BLaER1 (cell line): ENCODE results near the gene LONP2.
A peak's percentile ranks its signal among the peaks of the same experiment; 100 is the strongest.

Experiments
- H3K27ac ChIP-seq: shearing (Covaris generic); formaldehyde crosslinking; 2 replicates; pipeline ENCODE4 v1.8.1; 2022
- H3K27me3 ChIP-seq: shearing (Covaris generic); formaldehyde crosslinking; 2 replicates; pipeline ENCODE4 v1.8.1; 2022
- H3K36me3 ChIP-seq: shearing (Covaris generic); formaldehyde crosslinking; 2 replicates; pipeline ENCODE4 v1.8.1; 2022
- H3K4me1 ChIP-seq: shearing (Covaris generic); formaldehyde crosslinking; 2 replicates; pipeline ENCODE4 v1.8.1; 2022
- H3K4me2 ChIP-seq: shearing (Covaris generic); formaldehyde crosslinking; 2 replicates; pipeline ENCODE4 v1.8.1; 2022
- H3K4me3 ChIP-seq: shearing (Covaris generic); formaldehyde crosslinking; 2 replicates; pipeline ENCODE4 v1.8.1; 2022
- H3K9ac ChIP-seq: shearing (Covaris generic); formaldehyde crosslinking; 2 replicates; pipeline ENCODE4 v1.8.1; 2022
- H3K9me3 ChIP-seq: shearing (Covaris generic); formaldehyde crosslinking; 2 replicates; pipeline ENCODE4 v1.8.1; 2022
- H4K20me1 ChIP-seq: shearing (Covaris generic); formaldehyde crosslinking; 2 replicates; pipeline ENCODE4 v1.8.1; 2022
- Cebpa-rat ChIP-seq: shearing (Covaris generic); IDR thresholded peaks from 2 replicates; pipeline ENCODE4 v1.8.1; 2022

LONP2 gene

GRCh38 chr16:48244080-48244862 lies at the start of gene LONP2:
Gene LONP2 (plus strand): TSS chr16:48244300. CDS start chr16:48244389, 89 bp downstream.
- H3K4me2 ChIP-seq: peak within 1 kb of the TSS; percentile 97
- H3K4me3 ChIP-seq: peak within 1 kb of the TSS; percentile 94
- H3K9ac ChIP-seq: peak within 1 kb of the TSS; percentile 91
- peak within 1 kb of the TSS; percentile 81 for H3K27ac ChIP-seq
- no peaks in the 10 kb centered on the region for H3K27me3 ChIP-seq
- 0 out of 2 replicates have a peak, but pooled peaks cover 6% of the 10 kb centered on the region for H3K36me3 ChIP-seq
- peaks cover 10% of the 10 kb centered on the region for H3K9me3 ChIP-seq
- peaks cover 25% of the 10 kb centered on the region for H3K4me1 ChIP-seq
- no peak for TF ChIP-seq Cebpa-rat
- H4K20me1 ChIP-seq: peaks cover 50% of the 10 kb centered on the region

- Histone ChIP-seq H3K4me2 (no peak overlapping the region; the same call in 1 of the 2 replicates), H3K4me1 (peaks cover 7% of the 10 kb centered on the region), H3K9ac (no peak overlapping the region), H4K20me1 (no peaks in the 10 kb centered on the region), H3K27me3 (no peaks in the 10 kb centered on the region; the same call in 1 of the 2 replicates), H3K36me3 (no peaks in the 10 kb centered on the region), H3K4me3 (no peak overlapping the region), H3K9me3 (peaks cover 10% of the 10 kb centered on the region; the same call in 1 of the 2 replicates), H3K27ac (no peak overlapping the region)
- TF ChIP-seq Cebpa-rat: no peak
These were observed 49.1 kb upstream of the LONP2 start for GRCh38 chr16:48194828-48195556.

GRCh38 chr16:48197294-48197693 lies 46.8 kb upstream of the LONP2 start:
- no peak overlapping the region for H3K9ac ChIP-seq
- no peaks in the 10 kb centered on the region for H3K36me3 ChIP-seq
- no peak for TF ChIP-seq Cebpa-rat
- no peak overlapping the region for H3K27ac ChIP-seq
- no peak overlapping the region for H3K4me2 ChIP-seq
- H3K27me3 ChIP-seq: no peaks in the 10 kb centered on the region; the same call in 1 of the 2 replicates
- H4K20me1 ChIP-seq: no peaks in the 10 kb centered on the region
- H3K9me3 ChIP-seq: peaks cover 10% of the 10 kb centered on the region; the same call in 1 of the 2 replicates
- no peak overlapping the region for H3K4me3 ChIP-seq
- peaks cover 7% of the 10 kb centered on the region for H3K4me1 ChIP-seq

GRCh38 chr16:48201515-48202201 lies 42.4 kb upstream of the LONP2 start:
- H3K9me3 ChIP-seq: peaks cover 10% of the 10 kb centered on the region; the same call in 1 of the 2 replicates
- H3K27me3 ChIP-seq: no peaks in the 10 kb centered on the region; the same call in 1 of the 2 replicates
- H3K4me2 ChIP-seq: no peak overlapping the region
- no peak overlapping the region for H3K4me3 ChIP-seq
- no peak overlapping the region for H3K27ac ChIP-seq
- no peak for TF ChIP-seq Cebpa-rat
- no peaks in the 10 kb centered on the region for H3K4me1 ChIP-seq
- no peaks in the 10 kb centered on the region for H4K20me1 ChIP-seq
- no peaks in the 10 kb centered on the region for H3K36me3 ChIP-seq
- H3K9ac ChIP-seq: no peak overlapping the region

- H3K27ac ChIP-seq: no peak overlapping the region
- H3K27me3 ChIP-seq: no peaks in the 10 kb centered on the region; the same call in 1 of the 2 replicates
- H3K4me3 ChIP-seq: no peak overlapping the region
- no peaks in the 10 kb centered on the region for H3K9me3 ChIP-seq
- no peak overlapping the region for H3K9ac ChIP-seq
- no peaks in the 10 kb centered on the region for H3K4me1 ChIP-seq
- H3K36me3 ChIP-seq: no peaks in the 10 kb centered on the region
- H4K20me1 ChIP-seq: no peaks in the 10 kb centered on the region
- no peak overlapping the region for H3K4me2 ChIP-seq
- no peak for TF ChIP-seq Cebpa-rat
These were observed 39.9 kb upstream of the LONP2 start for GRCh38 chr16:48203974-48204824.

- H3K4me2 ChIP-seq: no peak overlapping the region
These were observed 39.3 kb upstream of the LONP2 start for GRCh38 chr16:48204825-48205151.

GRCh38 chr16:48206594-48207242 lies 37.4 kb upstream of the LONP2 start:
- no peak for TF ChIP-seq Cebpa-rat

More at GRCh38 chr16:48204825-48205151, 39.3 kb upstream of the LONP2 start:
- no peaks in the 10 kb centered on the region for H3K4me1 ChIP-seq
- no peak overlapping the region for H3K4me3 ChIP-seq
- H4K20me1 ChIP-seq: no peaks in the 10 kb centered on the region
- H3K27me3 ChIP-seq: no peaks in the 10 kb centered on the region; the same call in 1 of the 2 replicates
- H3K36me3 ChIP-seq: no peaks in the 10 kb centered on the region
- no peak for TF ChIP-seq Cebpa-rat
- no peak overlapping the region for H3K27ac ChIP-seq
- H3K9ac ChIP-seq: no peak overlapping the region
- no peaks in the 10 kb centered on the region for H3K9me3 ChIP-seq

GRCh38 chr16:48210747-48211146 lies 33.4 kb upstream of the LONP2 start:
- no peaks in the 10 kb centered on the region for H4K20me1 ChIP-seq
- no peaks in the 10 kb centered on the region for H3K4me1 ChIP-seq
- no peak overlapping the region for H3K4me2 ChIP-seq
- no peak overlapping the region for H3K4me3 ChIP-seq
- no peaks in the 10 kb centered on the region for H3K27me3 ChIP-seq
- no peak overlapping the region for H3K27ac ChIP-seq
- H3K9ac ChIP-seq: no peak overlapping the region
- no peak for TF ChIP-seq Cebpa-rat
- no peaks in the 10 kb centered on the region for H3K9me3 ChIP-seq
- H3K36me3 ChIP-seq: no peaks in the 10 kb centered on the region

More at GRCh38 chr16:48206594-48207242, 37.4 kb upstream of the LONP2 start:
- no peak overlapping the region for H3K4me3 ChIP-seq
- H3K27me3 ChIP-seq: no peaks in the 10 kb centered on the region
- H3K27ac ChIP-seq: no peak overlapping the region
- no peaks in the 10 kb centered on the region for H3K9me3 ChIP-seq
- H3K36me3 ChIP-seq: no peaks in the 10 kb centered on the region
- H3K4me1 ChIP-seq: no peaks in the 10 kb centered on the region
- no peak overlapping the region for H3K4me2 ChIP-seq
- no peak overlapping the region for H3K9ac ChIP-seq
- H4K20me1 ChIP-seq: no peaks in the 10 kb centered on the region

GRCh38 chr16:48212033-48212432 lies 32.1 kb upstream of the LONP2 start:
- H3K4me2 ChIP-seq: no peak overlapping the region
- H3K36me3 ChIP-seq: no peaks in the 10 kb centered on the region
- no peak overlapping the region for H3K27ac ChIP-seq
- no peaks in the 10 kb centered on the region for H4K20me1 ChIP-seq
- no peak overlapping the region for H3K4me3 ChIP-seq
- no peaks in the 10 kb centered on the region for H3K27me3 ChIP-seq
- TF ChIP-seq Cebpa-rat: no peak
- no peaks in the 10 kb centered on the region for H3K9me3 ChIP-seq
- no peak overlapping the region for H3K9ac ChIP-seq
- H3K4me1 ChIP-seq: no peaks in the 10 kb centered on the region
